IPS DF 4.7 (cell line): ENCODE measurements around the gene CPLX3.

ENCODE experiments used
- DNase-seq: peaks from one replicate; pipeline ENCODE4 v3.0.0-alpha.2; 2013; ENCODE audit warnings: low spot score; ENCODE audit errors: extremely low read depth

Gene CPLX3

GRCh38 chr15:74802290-74802689, 24.1 kb upstream of the CPLX3 start:
- no peak for DNase-seq

GRCh38 chr15:74802862-74803447, 23.5 kb upstream of the CPLX3 start:
- DNase-seq: no peak

GRCh38 chr15:74804935-74805334, 21.5 kb upstream of the CPLX3 start:
- DNase-seq: no peak

- DNase-seq: no peak
Measured at GRCh38 chr15:74807282-74807681, 19.1 kb upstream of the CPLX3 start.

- DNase-seq: no peak
Measured at GRCh38 chr15:74808078-74808839, 18.2 kb upstream of the CPLX3 start.

- DNase-seq: no peak
Measured at GRCh38 chr15:74808840-74809229, 17.6 kb upstream of the CPLX3 start.

GRCh38 chr15:74809242-74809641, 17.2 kb upstream of the CPLX3 start:
- DNase-seq: no peak

GRCh38 chr15:74809956-74810355, 16.5 kb upstream of the CPLX3 start:
- DNase-seq: no peak

- DNase-seq: no peak
Measured at GRCh38 chr15:74812533-74812932, 13.9 kb upstream of the CPLX3 start, which contains the start of gene LMAN1L. TSS of gene LMAN1L (plus strand) at chr15:74812835. CDS start at chr15:74812855, 20 bp downstream.

GRCh38 chr15:74815121-74815934, 11.1 kb upstream of the CPLX3 start:
- no peak for DNase-seq

- DNase-seq: no peak
Measured at GRCh38 chr15:74815961-74816360, 10.5 kb upstream of the CPLX3 start.

- no peak for DNase-seq
Measured at GRCh38 chr15:74816624-74817369, 9.6 kb upstream of the CPLX3 start.

GRCh38 chr15:74817370-74817737, 9.1 kb upstream of the CPLX3 start:
- no peak for DNase-seq

- DNase-seq: no peak
Measured at GRCh38 chr15:74820056-74820455, 6.4 kb upstream of the CPLX3 start.

GRCh38 chr15:74821091-74821789, 5.2 kb upstream of the CPLX3 start:
- no peak for DNase-seq

- no peak for DNase-seq
Measured at GRCh38 chr15:74821790-74822158, 4.7 kb upstream of the CPLX3 start.

- DNase-seq: no peak
Measured at GRCh38 chr15:74822233-74822632, 4.2 kb upstream of the CPLX3 start.

GRCh38 chr15:74823324-74823723, 3.1 kb upstream of the CPLX3 start:
- no peak for DNase-seq

GRCh38 chr15:74824976-74825375, 1.5 kb upstream of the CPLX3 start:
- DNase-seq: no peak

- no peak for DNase-seq
Measured at GRCh38 chr15:74825866-74826265, 561 bp upstream of the CPLX3 start.

GRCh38 chr15:74826921-74827320, 494 bp downstream of the CPLX3 start:
- DNase-seq: no peak
